Measurements from ENCODE around the gene SLC13A4. TPM values are rescaled to one million over a fixed set of nuclear protein-coding genes. Genes with fewer than 3 reads are reported as not detected.
A peak's percentile ranks its signal among the peaks of the same experiment; 100 is the strongest.
"Not testable (repeated sequence)": the region's sequence is repeated elsewhere in the genome, so short reads cannot be mapped to it uniquely, and the experiment has no call there.

Gene SLC13A4
- total and polyA plus RNA-seq, 2 of the 13 experiments (the other 11 are each of a cell fraction or from before 2014, with no cell fraction given): 0.04 TPM; not detected in 1

DNA sequence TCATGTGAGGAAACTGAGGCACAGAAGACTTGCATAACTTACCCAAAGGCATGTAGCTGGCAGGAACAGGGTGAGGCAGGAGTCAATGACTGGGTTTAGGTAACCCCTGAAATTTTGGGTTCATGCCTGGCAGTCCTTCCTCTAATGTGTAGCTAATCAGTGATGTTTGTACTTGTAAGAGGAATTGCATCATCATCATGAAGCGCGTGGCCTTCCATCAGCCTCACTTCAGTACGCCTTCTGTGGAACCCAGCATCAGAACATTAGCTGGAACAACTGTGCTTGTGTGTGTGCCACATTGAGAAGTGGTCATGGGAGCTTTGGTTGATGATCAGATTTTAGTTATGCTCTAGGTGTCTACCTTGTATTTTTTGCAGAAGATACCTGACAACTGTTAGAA is 83.8 kb downstream of the SLC13A4 start:
- no peak overlapping the region for H3K4me2 ChIP-seq (ENCODE audit: low read depth, low read length)
- H3K4me3 ChIP-seq (replicated peaks in 1 of 3; ENCODE audit: insufficient read depth in 1 of 3, low read depth in 2 of 3, low read length in 3 of 3): no peak overlapping the region
- no peak overlapping the region for H3K27ac ChIP-seq (ENCODE audit: extremely low read length, insufficient read depth, low read length)
- H3K36me3 ChIP-seq (replicated peaks in 1 of 2; ENCODE audit: control insufficient read depth in 1 of 2, insufficient read depth in 2 of 2, low read length in 2 of 2): peaks cover 13 to 73% of the 10 kb centered on the region in 2 experiments
- no TSS peak for BruUV-seq (replicated peaks)
- intact Hi-C loops (cut with micrococcal nuclease; ENCODE audit: unreplicated experiment): no loop called here
- ChIA-PET POLR2A (no interaction called here), CTCF (ENCODE audit: low intra/inter-chr PET ratio, low total read pairs) (interaction anchor here (2.0 kb wide), 1 partner anchor 363 kb away, joined by 14 read pairs; no protein-coding TSS in a partner anchor)
- no peaks in the 10 kb centered on the region for H3K27me3 ChIP-seq (ENCODE audit: control insufficient read depth in 1 of 2, insufficient read depth in 2 of 2, low read length in 2 of 2)
- FAIRE-seq (no peak), DNase-seq (ENCODE audit: low spot score) (no peak), ATAC-seq (no peak)
- no peak overlapping the region for H3K9ac ChIP-seq (ENCODE audit: insufficient read depth, low read depth, low read length)
- no peaks in the 10 kb centered on the region for H3K79me2 ChIP-seq (ENCODE audit: insufficient read depth, low read length)
- no peak overlapping the region for H2AFZ ChIP-seq (ENCODE audit: low read length)
- no peaks in the 10 kb centered on the region for H3K9me3 ChIP-seq (ENCODE audit: low read length)
- no peaks in the 10 kb centered on the region for H3K4me1 ChIP-seq (ENCODE audit: insufficient read depth, low read length)
- no peaks in the 10 kb centered on the region for H4K20me1 ChIP-seq (ENCODE audit: insufficient read depth, low read length)
- WGBS (ENCODE audit: low lambda C conversion rate): 100% methylated on average over 3 of the region's 3 CpGs
- in situ Hi-C loops (cut with HindIII; ENCODE audit: extremely low pct_ligation_motif_present, low pct_unique_long_range_greater_than_20kb): loop anchor here (10.0 kb wide), 1 partner anchor 369 kb away; no protein-coding TSS in a partner anchor
- TF ChIP-seq ZNF510 (CRISPR knock-in tag; IDR thresholded peaks at IDR 0.05; ENCODE audit: low read depth): no peak
- peak; percentile 58 for TF ChIP-seq CEBPB (IDR thresholded peaks at IDR 0.05; ENCODE audit: borderline replicate concordance, low read depth, low read length)
- TF ChIP-seq ATF7 (IDR thresholded peaks at IDR 0.05): 0 out of 2 replicates have a peak, but pooled peaks have one; percentile 30
- TF ChIP-seq ATF7 (CRISPR knock-in tag; IDR thresholded peaks at IDR 0.05): no peak

DNA sequence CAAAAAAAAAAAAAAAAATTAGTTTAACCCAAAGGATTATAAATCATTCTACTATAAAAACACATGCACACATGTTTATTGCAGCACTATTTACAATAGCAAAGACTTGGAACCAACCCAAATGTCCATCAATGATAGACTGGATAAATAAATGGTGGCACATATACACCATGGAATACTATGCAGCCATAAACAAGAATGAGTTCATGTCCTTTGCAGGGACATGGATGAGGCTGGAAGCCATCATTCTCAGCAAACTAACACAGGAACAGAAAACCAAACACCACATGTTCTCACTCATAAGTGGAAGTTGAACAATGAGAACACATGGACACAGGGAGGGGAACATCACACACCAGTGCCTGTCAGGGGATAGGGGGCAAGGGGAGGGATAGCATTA is 88.3 kb downstream of the SLC13A4 start:
- H3K36me3 ChIP-seq (replicated peaks in 1 of 2; ENCODE audit: control insufficient read depth in 1 of 2, insufficient read depth in 2 of 2, low read length in 2 of 2): peaks cover 7 to 76% of the 10 kb centered on the region in 2 experiments
- CTCF ChIA-PET (ENCODE audit: low intra/inter-chr PET ratio, low total read pairs); H3K4me3 ChIP-seq (replicated peaks in 1 of 3; ENCODE audit: insufficient read depth in 1 of 3, low read depth in 2 of 3, low read length in 3 of 3); H3K79me2 ChIP-seq (ENCODE audit: insufficient read depth, low read length); H2AFZ ChIP-seq (ENCODE audit: low read length); H3K4me2 ChIP-seq (ENCODE audit: low read depth, low read length); H3K27ac ChIP-seq (ENCODE audit: extremely low read length, insufficient read depth, low read length); H4K20me1 ChIP-seq (ENCODE audit: insufficient read depth, low read length); H3K9me3 ChIP-seq (ENCODE audit: low read length); intact Hi-C loops (cut with micrococcal nuclease; ENCODE audit: unreplicated experiment); POLR2A ChIA-PET; H3K9ac ChIP-seq (ENCODE audit: insufficient read depth, low read depth, low read length); BruUV-seq (replicated peaks); H3K4me1 ChIP-seq (ENCODE audit: insufficient read depth, low read length); ATAC-seq; DNase-seq (ENCODE audit: low spot score); H3K27me3 ChIP-seq (ENCODE audit: control insufficient read depth in 1 of 2, insufficient read depth in 2 of 2, low read length in 2 of 2); FAIRE-seq: not testable (repeated sequence)
- TF ChIP-seq, protein P1, sequence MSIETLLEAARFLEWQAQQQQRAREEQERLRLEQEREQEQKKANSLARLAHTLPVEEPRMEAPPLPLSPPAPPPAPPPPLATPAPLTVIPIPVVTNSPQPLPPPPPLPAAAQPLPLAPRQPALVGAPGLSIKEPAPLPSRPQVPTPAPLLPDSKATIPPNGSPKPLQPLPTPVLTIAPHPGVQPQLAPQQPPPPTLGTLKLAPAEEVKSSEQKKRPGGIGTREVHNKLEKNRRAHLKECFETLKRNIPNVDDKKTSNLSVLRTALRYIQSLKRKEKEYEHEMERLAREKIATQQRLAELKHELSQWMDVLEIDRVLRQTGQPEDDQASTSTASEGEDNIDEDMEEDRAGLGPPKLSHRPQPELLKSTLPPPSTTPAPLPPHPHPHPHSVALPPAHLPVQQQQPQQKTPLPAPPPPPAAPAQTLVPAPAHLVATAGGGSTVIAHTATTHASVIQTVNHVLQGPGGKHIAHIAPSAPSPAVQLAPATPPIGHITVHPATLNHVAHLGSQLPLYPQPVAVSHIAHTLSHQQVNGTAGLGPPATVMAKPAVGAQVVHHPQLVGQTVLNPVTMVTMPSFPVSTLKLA (IDR thresholded peaks at IDR 0.05): peak; percentile 15; the same call in 1 of the 2 replicates
- in situ Hi-C loops (cut with HindIII; ENCODE audit: extremely low pct_ligation_motif_present, low pct_unique_long_range_greater_than_20kb): loop anchor here (10.0 kb wide), 1 partner anchor 365 kb away; no protein-coding TSS in a partner anchor

All from HepG2 (cell line).